Keratinocyte (primary cell): Measurements from ENCODE around the gene ARX. TPM values are rescaled to one million over a fixed set of nuclear protein-coding genes. Genes with fewer than 3 reads are reported as not detected.

Source experiments
- DNase-seq: peaks from one replicate; pipeline ENCODE4 v3.0.0-alpha.2; 2011; ENCODE audit warnings: low read depth, missing footprints, low spot score
- FAIRE-seq: peaks from 2 replicates; lab custom pipeline; 2011; peaks lifted over from hg19 to GRCh38; lab: Jason Lieb, UNC
- H2AFZ ChIP-seq: 2 replicates; pipeline ENCODE4 v1.6.0; 2012; ENCODE audit warnings: low read length, control low read depth, inconsistent platforms; ENCODE audit not compliant: control insufficient read depth
- H3K27ac ChIP-seq: 2 replicates; pipeline ENCODE4 v1.5.1; 2011; ENCODE audit warnings: low read length; ENCODE audit not compliant: control insufficient read depth, insufficient read depth
- H3K27me3 ChIP-seq: 3 replicates; pipeline ENCODE4 v1.6.0; 2011; ENCODE audit warnings: low read length; ENCODE audit not compliant: control insufficient read depth, insufficient read depth; ENCODE audit errors: extremely low read depth
- H3K36me3 ChIP-seq, 2 experiments: 2 replicates in 1 of 2; 3 replicates in 1 of 2; pipeline ENCODE4 v1.5.1; 2011; ENCODE audit warnings: low read length in 2 of 2, mild to moderate bottlenecking in 1 of 2; ENCODE audit not compliant: control insufficient read depth in 2 of 2, insufficient read depth in 2 of 2; ENCODE audit errors: extremely low read depth in 1 of 2
- H3K4me1 ChIP-seq: 3 replicates; pipeline ENCODE4 v1.5.1; 2011; ENCODE audit warnings: low read length; ENCODE audit not compliant: control insufficient read depth, insufficient read depth; ENCODE audit errors: extremely low read depth
- H3K4me2 ChIP-seq: 3 replicates; pipeline ENCODE4 v1.6.0; 2011; ENCODE audit warnings: low read depth, low read length; ENCODE audit not compliant: control insufficient read depth, insufficient read depth; ENCODE audit errors: extremely low read depth
- H3K4me3 ChIP-seq, 3 experiments: fragments of 200-600 bp in 1 of 3; sonication (generic) in 1 of 3; 2 replicates in 2 of 3; 3 replicates in 1 of 3; pipeline ENCODE4 v1.5.1; 2011 to 2016; ENCODE audit warnings: low read length in 3 of 3, mild to moderate bottlenecking in 3 of 3, control low read depth in 2 of 3, inconsistent platforms in 1 of 3, low read depth in 1 of 3, mixed read lengths in 1 of 3, mixed run types in 1 of 3, moderate library complexity in 1 of 3; ENCODE audit not compliant: control insufficient read depth in 2 of 3, insufficient read depth in 2 of 3; ENCODE audit errors: extremely low read depth in 1 of 3
- H3K79me2 ChIP-seq: 2 replicates; pipeline ENCODE4 v1.6.0; 2012; ENCODE audit warnings: low read length; ENCODE audit not compliant: control insufficient read depth, insufficient read depth
- H3K9ac ChIP-seq: 3 replicates; pipeline ENCODE4 v1.6.0; 2011; ENCODE audit warnings: low read length; ENCODE audit not compliant: control insufficient read depth, insufficient read depth; ENCODE audit errors: extremely low read depth
- H3K9me1 ChIP-seq: 3 replicates; pipeline ENCODE4 v1.6.0; 2011; ENCODE audit warnings: low read length; ENCODE audit not compliant: control insufficient read depth, insufficient read depth; ENCODE audit errors: extremely low read depth
- H3K9me3 ChIP-seq: 2 replicates; pipeline ENCODE4 v1.5.1; 2012; ENCODE audit warnings: low read depth, low read length; ENCODE audit not compliant: control insufficient read depth
- H4K20me1 ChIP-seq: 3 replicates; pipeline ENCODE4 v1.6.0; 2011; ENCODE audit warnings: low read length; ENCODE audit not compliant: control insufficient read depth, insufficient read depth; ENCODE audit errors: extremely low read depth
- CTCF ChIP-seq, 3 experiments: IDR thresholded peaks in 1 of 3; conservative IDR thresholded peaks in 1 of 3; optimal IDR thresholded peaks in 1 of 3; 2 replicates in 2 of 3; 3 replicates in 1 of 3; pipeline versions ENCODE3 to v1.5.1; 2011; ENCODE audit warnings: low read length in 3 of 3, mild to moderate bottlenecking in 3 of 3, moderate library complexity in 2 of 3, control low read depth in 1 of 3, inconsistent platforms in 1 of 3; ENCODE audit not compliant: insufficient read depth in 2 of 3; ENCODE audit errors: extremely low read depth in 1 of 3
- EZH2 ChIP-seq: IDR thresholded peaks from one replicate; pipeline ENCODE4 v1.6.1; 2012; ENCODE audit warnings: inconsistent platforms, mild to moderate bottlenecking, low read length, moderate library complexity
- dilution Hi-C: fragments of 300-500 bp; cut with MboI; formaldehyde crosslinking; loops from one replicate; pipeline ENCODE4 v1.7.0; 2020; ENCODE audit warnings: low sequenced_read_pairs; ENCODE audit not compliant: extremely low pct_ligation_motif_present
- polyA plus RNA-seq, 5 experiments: library from polyadenylated mRNA; depleted of rRNA in 3 of 5; stranded (reverse) in 3 of 5; stranded (forward) in 1 of 5; unstranded in 1 of 5; fragments of >200 nt; gene quantifications; 1 replicate in 1 of 5; 2 replicates in 3 of 5; 3 replicates in 1 of 5; pipeline versions ENCODE4 v1.2.1 to v1.2.3, GENCODE V29; 2011 to 2012; ENCODE audit warnings: missing spikeins in 2 of 5, low read depth in 1 of 5, low replicate concordance in 1 of 5

ARX gene
- polyA plus RNA-seq, 1 donor (not counting 4 experiments of a cell fraction or from before 2014, with no cell fraction given), result not detected

GRCh38 chrX:25014366-25014838 is 1.4 kb downstream of the ARX start:
- H3K4me2 ChIP-seq, result no peak overlapping the region
- H3K9ac ChIP-seq, result no peak overlapping the region
- FAIRE-seq, result no peak
- H2AFZ ChIP-seq, result no peak overlapping the region
- dilution Hi-C loops, result no loop called here
- no peaks in the 10 kb centered on the region for H3K4me1 ChIP-seq
- no peaks in the 10 kb centered on the region for H4K20me1 ChIP-seq
- H3K9me1 ChIP-seq, result no peaks in the 10 kb centered on the region
- no peak overlapping the region for H3K4me3 ChIP-seq
- peaks cover 86% of the 10 kb centered on the region for H3K27me3 ChIP-seq
- no peaks in the 10 kb centered on the region for H3K9me3 ChIP-seq
- TF ChIP-seq EZH2 (no peak), CTCF (optimal IDR thresholded peaks at IDR 0.05 in 1 of 3, IDR thresholded peaks at IDR 0.05 in 1 of 3, conservative IDR thresholded peaks at IDR 0.05 in 1 of 3; ENCODE audit: extremely low read depth in 1 of 3, insufficient read depth in 2 of 3, low read length in 3 of 3) (no peak)
- no peaks in the 10 kb centered on the region for H3K36me3 ChIP-seq
- no peaks in the 10 kb centered on the region for H3K79me2 ChIP-seq
- no peak overlapping the region for H3K27ac ChIP-seq
- DNase-seq, result no peak

- DNase-seq (no peak), FAIRE-seq (no peak)
- H3K79me2 ChIP-seq, result no peaks in the 10 kb centered on the region
- H3K36me3 ChIP-seq, result no peaks in the 10 kb centered on the region
- no peaks in the 10 kb centered on the region for H3K9me1 ChIP-seq
- dilution Hi-C loops, result no loop called here
- no peaks in the 10 kb centered on the region for H3K9me3 ChIP-seq
- no peaks in the 10 kb centered on the region for H4K20me1 ChIP-seq
- no peak overlapping the region for H2AFZ ChIP-seq
- peaks cover 88% of the 10 kb centered on the region for H3K27me3 ChIP-seq
- H3K4me2 ChIP-seq, result no peak overlapping the region
- H3K9ac ChIP-seq, result no peak overlapping the region
- no peak overlapping the region for H3K27ac ChIP-seq
- TF ChIP-seq CTCF (optimal IDR thresholded peaks at IDR 0.05 in 1 of 3, IDR thresholded peaks at IDR 0.05 in 1 of 3, conservative IDR thresholded peaks at IDR 0.05 in 1 of 3; ENCODE audit: extremely low read depth in 1 of 3, insufficient read depth in 2 of 3, low read length in 3 of 3) (no peak), EZH2 (peak; percentile 92)
- no peaks in the 10 kb centered on the region for H3K4me1 ChIP-seq
- H3K4me3 ChIP-seq, result no peak overlapping the region
Observed at GRCh38 chrX:25013632-25014365, 2.0 kb downstream of the ARX start.
